LoVo (cell line): ENCODE data around the gene ZP1.

Experiments used
- DNase-seq: peaks from one replicate; pipeline ENCODE4 v3.0.0-alpha.2; 2016; ENCODE audit warnings: low spot score

The ZP1 gene

GRCh38 chr11:60859616-60860250 lies 7.6 kb upstream of the ZP1 start:
- no peak for DNase-seq

- DNase-seq = no peak
These were observed 6.4 kb upstream of the ZP1 start for GRCh38 chr11:60860943-60861342.

- DNase-seq = no peak
These were observed 5.2 kb upstream of the ZP1 start for GRCh38 chr11:60862171-60862570.

- DNase-seq = no peak
These were observed 3.5 kb upstream of the ZP1 start for GRCh38 chr11:60863550-60864521.

- no peak for DNase-seq
These were observed 2.4 kb upstream of the ZP1 start for GRCh38 chr11:60864856-60865513.

GRCh38 chr11:60867871-60868681 lies 734 bp downstream of the ZP1 start:
- no peak for DNase-seq

GRCh38 chr11:60868682-60869450 lies 1.5 kb downstream of the ZP1 start:
- no peak for DNase-seq

- DNase-seq = no peak
These were observed 2.1 kb downstream of the ZP1 start for GRCh38 chr11:60869451-60869825.

- no peak for DNase-seq
These were observed 2.9 kb downstream of the ZP1 start for GRCh38 chr11:60870276-60870675.

GRCh38 chr11:60870733-60871377 lies 3.5 kb downstream of the ZP1 start:
- no peak for DNase-seq

GRCh38 chr11:60871378-60872061 lies 4.2 kb downstream of the ZP1 start:
- DNase-seq = no peak

- DNase-seq = no peak
These were observed 5.0 kb downstream of the ZP1 start for GRCh38 chr11:60872124-60872960.

- DNase-seq = no peak
These were observed 5.7 kb downstream of the ZP1 start for GRCh38 chr11:60872961-60873524.

- no peak for DNase-seq
These were observed 6.2 kb downstream of the ZP1 start for GRCh38 chr11:60873533-60873932.

GRCh38 chr11:60874421-60875365 lies 7.4 kb downstream of the ZP1 start:
- DNase-seq = no peak

- no peak for DNase-seq
These were observed 8.2 kb downstream of the ZP1 start for GRCh38 chr11:60875366-60876167.

- DNase-seq = no peak
These were observed 8.8 kb downstream of the ZP1 start for GRCh38 chr11:60876168-60876485.
